Stimulated activated CD4-positive, alpha-beta T cell treated with anti-CD3 and anti-CD28 coated beads, Interleukin-15, amount 100 ng/mL, for 48 hours (primary cell): ENCODE results near the gene MYLK.
"Not testable (repeated sequence)": the region's sequence is repeated elsewhere in the genome, so short reads cannot be mapped to it uniquely, and the experiment has no call there.

Source experiments
- DNase-seq, 2 donors: peaks; one replicate each; pipeline ENCODE4 v3.0.0-alpha.2; 2020; ENCODE audit warnings: low read depth in 2 of 2

The MYLK gene

DNA sequence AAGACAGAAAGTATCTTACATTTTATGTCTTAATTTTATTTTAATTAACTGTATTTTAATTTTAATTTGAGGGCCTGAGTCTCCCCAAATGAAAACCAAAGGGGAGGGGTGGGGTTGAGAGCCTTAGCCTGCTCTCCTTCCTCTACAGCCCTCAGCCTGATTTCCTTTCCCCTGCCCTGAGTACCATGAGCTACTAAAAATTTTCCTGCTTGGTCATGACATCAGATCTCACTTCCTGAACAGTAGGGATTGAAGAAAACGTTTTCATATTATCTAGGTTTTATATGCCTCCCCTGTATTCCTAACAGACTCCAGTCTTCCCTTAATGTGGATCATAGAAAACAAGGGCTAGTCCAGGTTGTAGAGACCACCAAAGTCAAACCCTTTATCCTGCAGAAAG is 133.9 kb downstream of the MYLK start:
- DNase-seq, result no peak

DNA sequence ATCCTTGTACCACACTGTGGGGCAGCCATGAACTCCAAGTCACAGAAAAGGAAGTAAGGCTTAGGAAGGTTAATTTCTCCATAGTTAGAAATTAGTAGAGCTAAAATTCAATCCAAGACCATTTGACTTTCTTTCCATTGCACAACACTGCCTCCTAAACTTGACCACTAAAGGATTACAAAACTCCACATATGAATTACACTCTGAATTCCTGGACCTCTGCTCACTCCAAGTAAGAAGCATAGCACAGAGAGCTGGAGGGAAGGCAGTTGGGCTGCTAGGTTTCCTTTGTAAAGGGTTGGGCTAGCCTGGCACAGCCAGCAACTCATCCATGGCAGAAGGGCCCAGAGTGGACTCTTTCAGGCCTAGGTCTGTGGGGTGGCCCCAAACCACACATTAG is 134.4 kb downstream of the MYLK start:
- no peak for DNase-seq

DNA sequence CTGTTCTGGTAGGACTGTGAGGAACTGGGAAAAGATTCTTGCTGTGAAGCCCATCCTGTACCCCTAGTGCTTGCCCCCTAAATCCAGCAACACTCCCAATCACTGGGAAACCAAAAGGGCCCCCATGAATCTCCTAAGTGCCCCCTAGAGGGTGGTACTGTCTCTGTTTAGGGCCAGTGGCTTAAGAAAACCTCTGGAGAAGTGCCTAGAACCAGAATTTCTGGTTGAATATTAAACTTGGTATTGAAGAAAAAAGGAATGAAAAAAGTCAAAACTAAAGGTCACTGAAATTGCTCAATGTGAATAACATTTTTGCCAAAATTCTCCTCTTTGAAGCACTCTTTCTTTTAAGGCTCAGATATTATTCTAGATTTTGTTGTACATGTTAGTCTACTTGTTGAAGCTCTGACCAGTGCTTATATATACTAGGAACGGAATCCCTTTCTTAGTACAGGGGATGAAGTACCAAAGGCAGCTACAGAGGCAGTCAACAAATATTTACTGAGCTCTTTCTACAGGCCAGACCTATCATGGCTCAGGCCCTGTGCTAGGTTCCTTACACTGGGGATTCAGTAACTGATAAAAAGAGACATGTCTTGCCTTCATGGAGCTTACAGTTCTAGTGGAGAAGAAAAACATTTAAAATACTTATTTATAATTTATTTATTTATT is 138.8 kb downstream of the MYLK start:
- no peak for DNase-seq

DNA sequence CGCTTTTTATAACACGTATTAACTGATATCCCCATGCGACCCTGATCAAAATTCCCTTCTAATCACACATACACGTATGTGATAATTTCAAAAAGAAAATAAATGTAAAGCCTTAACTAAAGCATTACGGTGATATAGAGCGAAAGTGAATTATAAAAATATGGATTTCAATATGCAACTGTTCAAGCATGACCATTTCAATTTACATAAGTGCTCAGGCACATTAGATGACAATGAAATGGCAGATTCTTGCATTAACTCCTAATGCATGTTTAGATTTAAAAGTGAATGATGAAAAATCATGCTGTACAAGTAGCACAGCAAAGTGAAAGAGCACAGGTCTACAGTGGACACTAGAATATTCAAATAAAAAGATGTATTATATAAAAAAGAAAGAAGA is 140.1 kb downstream of the MYLK start:
- no peak for DNase-seq

DNA sequence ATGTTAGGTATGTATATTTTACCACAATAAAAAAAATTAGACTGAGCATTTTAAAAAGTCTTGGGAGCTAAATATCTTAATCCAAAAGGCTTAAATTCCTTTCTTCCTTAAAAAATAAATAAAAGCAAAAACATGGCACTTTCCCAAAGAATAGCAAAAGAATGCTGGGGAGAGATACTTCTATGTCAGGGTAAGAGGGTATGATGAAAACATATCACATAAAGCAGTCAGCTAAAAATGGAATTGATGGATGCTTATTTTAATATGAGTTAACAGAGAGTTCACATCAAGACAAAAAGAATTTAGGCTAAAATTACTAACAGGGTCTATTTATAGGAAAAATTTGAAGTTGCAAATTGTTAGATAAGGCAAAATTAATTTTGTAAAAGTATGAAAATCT is 141.0 kb downstream of the MYLK start:
- DNase-seq, result no peak

DNA sequence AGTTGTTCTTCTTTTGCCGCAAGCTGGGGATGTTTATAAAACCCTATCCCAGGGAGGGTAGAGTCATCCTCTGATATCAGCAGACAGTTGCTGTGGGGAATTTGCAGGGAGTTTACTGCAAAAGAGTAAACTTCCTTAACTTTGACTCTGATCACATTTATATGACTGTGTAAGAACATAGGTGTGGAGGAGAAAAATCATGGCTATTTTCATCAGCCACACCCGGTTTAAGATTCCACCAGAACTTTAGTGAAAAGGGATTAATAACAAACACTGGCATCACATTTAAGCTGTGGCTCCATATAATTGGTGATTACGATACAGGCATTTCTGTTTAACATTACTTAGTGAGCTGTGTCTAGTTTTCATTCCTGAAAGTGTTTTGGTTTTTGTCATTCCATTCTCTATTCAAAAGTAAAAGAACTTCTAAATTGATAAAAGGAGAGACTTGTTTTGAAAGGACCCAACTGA is 143.1 kb downstream of the MYLK start:
- DNase-seq, result no peak

DNA sequence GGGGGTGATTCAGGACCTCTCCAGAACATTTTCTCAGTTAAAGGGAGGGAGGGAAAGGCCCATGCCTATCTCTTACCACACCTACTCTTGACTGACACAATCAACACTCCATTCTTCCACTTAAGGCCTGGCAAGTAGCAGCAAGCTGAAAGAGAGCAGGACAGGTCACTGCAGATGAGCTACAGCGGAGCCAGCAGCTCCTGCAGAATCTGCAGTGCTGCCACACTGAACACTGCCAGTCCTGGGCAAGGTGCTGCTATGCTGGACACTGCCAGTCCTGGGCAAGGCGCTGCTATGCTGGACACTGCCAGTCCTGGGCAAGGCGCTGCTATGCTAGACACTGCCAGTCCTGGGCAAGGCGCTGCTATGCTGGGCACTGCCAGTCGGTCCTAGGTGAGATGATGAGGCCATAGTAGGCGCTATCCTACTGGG is 143.7 kb downstream of the MYLK start:
- DNase-seq, result no peak

DNA sequence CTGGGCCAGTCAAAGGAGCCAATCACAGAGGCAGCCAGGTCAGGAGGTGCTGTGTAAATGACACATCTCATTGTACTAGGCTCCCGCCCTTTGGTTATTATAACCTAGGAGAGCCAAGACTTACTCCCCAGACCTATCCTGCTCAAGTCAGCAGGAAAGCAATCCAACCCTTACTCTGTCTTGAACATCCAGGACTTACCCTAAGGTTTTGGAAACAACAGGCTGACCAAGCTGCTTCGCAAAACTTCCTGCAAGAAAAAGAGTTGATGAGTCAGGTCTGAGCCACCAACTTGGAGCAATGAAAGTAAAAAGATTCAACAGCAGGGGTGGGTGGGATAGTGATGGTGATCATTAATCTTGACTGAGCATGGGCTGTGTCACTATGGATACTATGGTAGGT is 144.4 kb downstream of the MYLK start:
- DNase-seq, result no peak

DNA sequence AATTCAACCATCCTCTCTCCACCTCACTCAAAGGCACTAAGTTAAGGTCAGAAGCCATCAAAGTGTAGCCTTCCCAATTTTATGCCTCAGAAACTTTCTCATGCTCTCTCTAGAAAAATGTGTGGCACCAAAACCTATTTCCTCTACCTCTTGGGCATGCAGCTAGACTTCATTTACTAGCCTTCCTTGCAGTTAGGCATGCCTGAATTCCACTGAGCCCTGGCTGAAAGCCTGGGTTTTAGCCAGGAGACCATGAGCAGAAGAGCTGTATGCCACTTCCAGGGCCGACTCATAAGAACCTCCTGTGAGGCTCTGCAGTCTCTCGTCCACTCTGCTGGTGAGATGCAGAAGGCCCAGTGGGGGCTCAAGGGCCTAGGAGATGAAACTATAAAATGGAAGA is 145.0 kb downstream of the MYLK start:
- no peak for DNase-seq

DNA sequence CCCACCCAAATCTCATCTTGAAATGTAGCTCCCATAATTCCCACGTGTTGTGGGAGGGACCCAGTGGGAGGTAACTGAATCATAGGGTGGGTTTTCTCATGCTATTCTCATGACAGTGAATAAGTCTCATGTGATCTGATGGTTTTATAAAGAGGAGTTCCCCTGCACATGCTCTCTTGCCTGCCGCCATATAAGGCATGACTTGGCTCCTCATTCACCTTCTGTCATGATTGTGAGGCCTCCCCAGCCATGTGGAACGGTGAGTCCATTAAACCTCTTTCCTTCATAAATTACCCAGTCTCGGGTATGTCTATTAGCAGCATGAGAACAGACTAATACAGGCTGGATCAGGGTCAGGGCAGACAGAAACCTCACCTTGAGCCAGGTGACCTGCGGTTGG is 145.6 kb downstream of the MYLK start:
- DNase-seq, result not testable (repeated sequence)

DNA sequence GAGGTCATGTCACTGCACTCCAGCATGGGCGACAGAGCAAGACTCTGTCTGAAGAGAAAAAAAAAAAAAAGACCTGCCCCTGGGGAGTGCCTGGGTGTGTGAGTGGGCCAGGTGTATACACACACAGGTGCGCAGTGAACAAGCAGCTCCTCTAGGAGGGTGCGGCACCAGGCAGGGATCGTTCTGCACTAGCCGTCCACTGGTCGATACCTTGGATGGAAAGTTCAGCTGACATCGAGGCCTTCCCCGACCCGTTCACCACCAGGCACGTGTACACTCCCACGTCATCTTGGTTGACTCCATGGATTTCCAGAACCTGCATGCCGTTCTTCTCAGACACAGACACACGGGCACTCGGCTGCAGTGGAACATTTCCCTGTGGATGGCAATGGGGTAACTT is 147.0 kb downstream of the MYLK start:
- no peak for DNase-seq

DNA sequence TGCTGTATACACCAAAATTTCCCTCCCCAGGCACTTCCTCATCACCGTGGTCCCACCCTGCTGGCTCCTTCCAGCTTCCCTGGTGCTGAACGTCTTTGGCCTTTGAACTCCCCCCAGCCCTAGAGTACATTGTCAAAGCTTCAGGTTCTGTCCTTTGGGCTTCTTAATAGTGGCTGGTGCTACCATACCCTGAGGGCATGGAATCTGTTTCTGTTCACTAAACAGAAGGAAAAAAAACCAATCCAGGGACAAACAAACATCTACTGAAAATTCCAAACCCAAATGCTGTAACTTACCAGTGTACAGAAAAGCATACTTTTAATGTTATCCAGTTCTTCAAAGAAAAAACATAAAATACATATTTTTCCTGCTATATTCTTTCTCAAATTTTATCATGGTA is 148.7 kb downstream of the MYLK start:
- DNase-seq, result no peak

DNA sequence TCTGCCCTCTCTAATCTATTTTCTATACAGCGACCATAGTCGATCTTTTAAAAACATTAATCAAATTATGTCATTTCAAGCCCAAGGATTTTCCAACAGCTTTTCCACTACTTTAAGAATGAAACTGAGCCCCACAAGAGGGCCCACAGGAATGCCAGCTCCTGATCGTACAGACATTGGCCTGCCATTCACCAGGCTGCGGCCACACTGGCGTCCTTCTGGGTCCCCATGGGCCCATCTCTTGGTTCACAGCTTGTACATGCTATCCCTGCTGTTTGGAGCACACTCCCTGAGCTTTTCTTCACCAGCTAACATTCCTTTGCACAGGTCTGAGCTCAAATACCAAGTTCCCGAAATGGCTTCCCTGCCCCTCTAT is 149.6 kb downstream of the MYLK start:
- no peak for DNase-seq

DNA sequence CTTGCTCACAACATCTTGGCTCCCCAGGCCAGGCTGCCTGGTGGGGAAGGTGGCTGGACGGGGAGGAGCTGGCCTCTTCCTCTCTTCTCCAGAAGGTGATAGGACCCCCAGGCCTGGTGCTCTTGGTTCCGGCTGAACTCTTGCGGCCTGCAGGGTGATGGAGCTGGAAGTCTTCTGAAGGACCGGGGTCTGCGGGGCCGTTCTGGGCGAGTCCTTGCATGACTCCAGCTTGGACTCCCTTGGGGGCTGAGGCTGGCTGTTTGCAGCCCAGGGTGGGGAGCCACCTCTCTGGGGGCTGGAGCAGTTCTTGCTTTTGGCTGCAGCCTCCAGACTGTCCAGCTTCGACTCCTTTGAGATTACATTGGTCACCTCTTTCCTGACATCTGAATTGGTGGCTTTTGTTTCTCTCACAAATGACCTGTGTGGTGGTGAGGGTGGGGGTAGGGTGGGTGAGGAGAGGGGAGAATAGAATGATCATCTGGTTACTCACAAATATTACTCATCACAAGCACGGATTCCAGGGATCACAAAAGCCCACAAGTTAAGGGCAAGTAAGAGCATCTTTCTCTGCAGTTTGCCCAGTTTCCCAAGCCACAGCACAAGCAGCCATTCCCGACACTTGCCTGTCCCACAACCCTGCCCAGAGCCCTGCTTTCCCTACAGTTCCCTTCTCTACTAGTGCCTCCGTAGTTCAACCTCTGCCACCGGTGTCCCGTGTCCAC is 150.2 kb downstream of the MYLK start:
- no peak for DNase-seq

DNA sequence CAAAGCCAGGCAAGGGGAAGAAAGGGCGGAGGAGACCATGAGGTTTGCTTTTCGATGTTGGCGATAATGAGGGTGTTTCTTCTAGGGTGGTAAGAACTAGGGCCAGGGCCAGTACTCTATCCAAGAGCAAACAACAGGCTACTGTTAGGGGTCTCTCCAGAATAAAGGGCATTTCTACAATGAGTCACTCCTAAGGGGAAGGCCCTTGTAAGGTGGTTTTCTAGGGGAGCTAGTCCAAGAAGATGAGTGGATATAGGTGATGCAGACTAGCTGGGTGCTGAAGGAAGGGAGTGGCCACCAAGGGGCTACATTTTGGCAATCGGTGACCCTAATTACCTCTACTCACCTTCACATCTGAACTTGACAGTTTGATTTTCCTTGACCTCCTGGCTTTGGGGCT is 150.8 kb downstream of the MYLK start:
- DNase-seq, result no peak

DNA sequence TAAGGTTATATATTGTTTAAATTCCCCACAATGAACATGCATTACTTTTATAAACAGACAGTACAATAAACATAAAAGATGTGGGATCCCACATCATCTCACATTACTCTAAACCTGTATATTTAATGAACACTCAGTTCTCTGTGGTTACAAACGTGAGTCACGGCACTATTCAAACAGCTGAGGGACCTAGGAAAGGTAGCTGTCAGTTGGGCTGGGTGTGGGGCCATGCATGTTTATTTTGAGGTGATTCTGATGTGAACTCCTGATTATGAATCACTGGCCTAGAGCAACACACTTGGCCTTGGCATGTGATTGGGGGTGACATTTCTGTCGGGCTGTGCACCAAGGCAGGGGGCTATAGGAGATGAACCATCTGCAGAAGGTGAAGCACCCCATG is 151.7 kb downstream of the MYLK start:
- no peak for DNase-seq

DNA sequence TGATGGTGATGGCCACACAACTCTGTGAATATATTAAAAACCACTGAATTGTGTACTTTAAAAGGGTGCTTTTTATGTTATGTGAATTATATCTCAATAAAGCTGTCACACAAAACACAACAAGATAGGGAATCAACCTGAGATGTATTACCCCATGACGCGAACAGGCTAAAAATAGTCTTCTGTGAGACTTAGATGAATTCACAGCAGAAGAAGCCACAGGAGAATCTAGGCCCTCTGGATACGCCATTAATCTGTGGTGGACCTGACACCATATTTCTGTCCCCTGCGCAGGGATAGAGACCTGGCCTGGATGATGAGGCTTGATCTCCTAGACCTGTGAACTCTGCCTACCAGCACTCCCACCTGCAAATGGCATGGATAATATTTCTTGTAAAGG is 153.3 kb downstream of the MYLK start:
- DNase-seq, result no peak

DNA sequence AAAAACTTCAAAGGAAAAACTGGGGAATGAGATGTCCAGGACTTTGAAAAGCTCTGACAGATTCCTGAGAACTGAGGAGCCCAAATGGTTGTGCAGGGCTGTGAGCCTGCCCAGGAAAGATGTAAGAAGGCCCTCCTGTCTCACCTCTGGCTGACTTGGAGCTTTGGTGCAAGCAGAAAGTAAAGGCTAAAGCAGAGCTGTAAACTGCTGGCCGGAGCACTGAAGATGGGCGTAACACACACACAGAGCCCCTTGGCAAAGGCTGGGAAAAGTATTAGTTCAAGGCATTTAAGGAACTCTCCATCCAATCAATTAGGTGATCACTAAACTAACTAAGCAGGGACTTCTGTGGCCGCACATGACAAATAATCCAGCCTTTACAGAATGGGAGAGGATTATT is 155.1 kb downstream of the MYLK start:
- no peak for DNase-seq

DNA sequence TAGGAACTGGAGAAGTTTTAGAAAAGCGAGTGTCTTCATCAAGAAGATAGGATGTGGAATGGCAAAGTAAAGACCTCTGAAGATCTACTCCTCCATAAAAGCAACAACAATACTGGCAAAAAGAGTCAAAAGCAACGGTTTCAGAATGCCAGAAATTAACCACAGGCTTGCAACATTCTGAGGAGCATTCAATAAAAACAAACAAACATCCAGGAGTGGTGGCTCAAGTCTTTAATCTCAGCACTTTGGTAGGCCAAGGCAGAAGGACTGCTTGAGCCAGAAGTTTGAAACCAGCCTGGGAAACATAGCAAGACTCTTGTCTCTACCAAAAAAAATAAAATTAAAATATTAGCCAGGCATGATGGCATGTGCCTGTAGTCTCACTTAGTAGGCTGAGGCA is 156.1 kb downstream of the MYLK start:
- no peak for DNase-seq

DNA sequence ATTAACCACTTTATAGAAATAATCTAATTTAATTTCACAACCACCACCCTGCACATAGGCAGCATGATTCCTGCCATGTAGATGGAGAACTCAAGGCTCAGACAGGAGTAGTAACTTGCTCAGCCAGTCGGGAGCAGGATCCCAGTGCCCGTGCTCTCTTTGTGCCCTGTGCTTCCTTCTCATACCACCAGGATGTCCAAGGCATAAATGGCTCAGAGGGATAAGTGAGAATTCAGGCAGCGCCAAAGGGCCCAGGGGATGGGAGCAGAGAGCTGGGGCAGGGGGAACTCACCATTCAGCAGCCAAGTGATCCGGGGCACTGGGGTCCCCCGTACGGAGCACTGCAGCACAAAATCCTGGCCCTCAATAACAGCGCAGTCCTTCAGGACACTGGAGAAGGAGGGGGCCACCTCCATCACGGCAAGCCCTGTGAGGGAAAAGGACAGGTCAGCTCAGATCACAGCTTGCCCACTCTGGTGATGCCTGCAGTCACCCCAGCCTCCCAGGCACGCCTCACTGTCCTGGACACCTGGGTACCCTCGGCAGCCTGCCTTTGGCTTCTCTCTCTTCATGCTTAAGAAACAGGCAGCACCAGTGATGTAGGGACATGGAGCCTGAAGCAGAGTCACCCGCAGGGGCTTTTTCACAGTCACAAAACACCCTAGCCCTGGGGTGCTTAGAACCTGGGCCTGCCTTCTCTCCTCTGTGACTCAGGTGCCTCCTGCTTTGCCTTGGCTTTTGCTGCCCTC is 158.3 kb downstream of the MYLK start:
- DNase-seq, result no peak

DNA sequence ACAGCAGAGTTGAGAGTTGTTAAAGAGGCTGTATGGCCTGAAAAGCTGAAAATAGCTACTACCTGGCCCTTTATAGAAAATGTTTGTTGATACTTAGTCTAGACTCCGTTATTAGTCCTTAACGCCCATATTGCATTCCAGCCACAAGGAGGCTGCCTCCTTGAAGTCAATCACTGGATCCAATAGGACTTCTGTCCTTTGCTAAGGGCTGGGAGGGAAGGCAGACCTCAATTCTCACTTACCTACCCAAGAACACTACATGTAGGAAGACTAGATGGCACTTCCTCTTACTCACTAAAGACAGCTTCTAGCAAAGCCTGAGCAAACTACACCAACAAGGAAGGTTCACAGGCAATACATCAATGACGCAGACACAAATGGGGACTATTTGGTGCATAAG is 159.8 kb downstream of the MYLK start:
- DNase-seq, result no peak

DNA sequence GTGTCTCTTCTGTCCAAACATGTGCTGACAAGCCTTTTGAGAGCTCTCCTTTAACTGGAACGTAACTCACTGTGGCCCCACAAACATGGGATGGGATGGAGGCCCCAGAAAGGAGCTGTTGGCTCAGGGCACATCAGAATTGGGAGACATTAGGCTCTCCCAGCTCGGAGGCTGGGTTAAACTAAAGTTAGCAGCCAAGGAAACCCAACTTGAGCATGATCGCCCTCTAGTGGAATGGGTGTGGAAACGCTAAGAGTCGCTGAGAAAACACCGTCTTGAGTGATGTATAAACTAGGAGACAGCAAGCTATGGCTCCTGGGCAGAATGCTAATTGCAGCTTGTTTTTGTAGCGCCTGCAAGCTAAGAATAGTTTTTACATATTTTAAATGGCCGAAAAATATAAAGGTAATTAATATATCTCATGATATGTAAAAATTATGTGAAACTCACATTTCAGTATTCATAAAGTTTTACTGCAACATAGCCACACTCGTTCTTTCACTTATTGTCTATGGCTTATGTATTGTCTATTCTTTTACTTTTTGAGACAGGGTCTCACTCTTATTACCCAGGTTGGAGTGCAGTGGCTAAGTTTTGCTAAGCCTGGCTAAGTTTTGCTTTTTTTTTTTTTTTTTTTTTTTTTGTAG is 160.5 kb downstream of the MYLK start:
- DNase-seq, result peak in 1 of 2 donors; percentile 39
